ENCODE measurements around the gene TAS2R3. TPM values are rescaled to one million over a fixed set of nuclear protein-coding genes. Genes with fewer than 3 reads are reported as not detected.

The TAS2R3 gene
- total and polyA plus RNA-seq, 9 of the 15 experiments (the other 6 are each of a cell fraction or from before 2014, with no cell fraction given): 0.37 to 1.9 (median 1.2) TPM; not detected in 2

DNA sequence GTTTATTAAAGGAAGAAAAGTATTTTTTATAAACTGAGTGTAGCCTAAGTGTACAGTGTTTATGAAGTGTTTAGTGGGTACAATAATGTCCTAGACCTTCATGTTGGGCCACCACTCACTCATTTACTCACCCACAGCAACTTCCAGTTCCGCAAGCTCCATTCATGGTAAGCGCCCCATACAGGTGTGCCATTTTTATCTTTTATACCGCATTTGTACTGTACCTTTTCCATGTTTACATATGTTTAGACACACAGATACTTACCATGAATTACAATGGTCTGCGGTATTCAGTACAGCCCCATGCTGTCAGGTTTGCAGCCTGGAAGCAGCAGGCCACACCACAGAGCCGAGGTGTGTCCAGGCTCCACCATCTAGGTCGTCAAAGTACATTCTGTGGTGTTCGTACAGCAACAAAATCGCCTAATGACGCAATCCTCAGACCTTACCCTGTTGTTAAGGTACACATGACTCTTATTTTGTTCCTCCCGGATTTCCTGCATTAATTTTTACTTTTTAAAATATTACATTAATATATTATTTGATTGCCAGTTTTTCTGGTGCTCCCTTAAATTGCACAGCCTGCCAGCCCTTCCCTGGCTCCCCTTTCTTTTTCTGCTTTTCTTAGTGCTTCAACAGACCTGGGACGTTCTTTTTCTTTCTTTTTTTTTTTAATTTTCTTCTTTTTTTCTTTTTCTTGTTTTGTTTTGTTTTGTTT lies 26.6 kb upstream of the TAS2R3 start (continued):
- TF ChIP-seq, protein P1, sequence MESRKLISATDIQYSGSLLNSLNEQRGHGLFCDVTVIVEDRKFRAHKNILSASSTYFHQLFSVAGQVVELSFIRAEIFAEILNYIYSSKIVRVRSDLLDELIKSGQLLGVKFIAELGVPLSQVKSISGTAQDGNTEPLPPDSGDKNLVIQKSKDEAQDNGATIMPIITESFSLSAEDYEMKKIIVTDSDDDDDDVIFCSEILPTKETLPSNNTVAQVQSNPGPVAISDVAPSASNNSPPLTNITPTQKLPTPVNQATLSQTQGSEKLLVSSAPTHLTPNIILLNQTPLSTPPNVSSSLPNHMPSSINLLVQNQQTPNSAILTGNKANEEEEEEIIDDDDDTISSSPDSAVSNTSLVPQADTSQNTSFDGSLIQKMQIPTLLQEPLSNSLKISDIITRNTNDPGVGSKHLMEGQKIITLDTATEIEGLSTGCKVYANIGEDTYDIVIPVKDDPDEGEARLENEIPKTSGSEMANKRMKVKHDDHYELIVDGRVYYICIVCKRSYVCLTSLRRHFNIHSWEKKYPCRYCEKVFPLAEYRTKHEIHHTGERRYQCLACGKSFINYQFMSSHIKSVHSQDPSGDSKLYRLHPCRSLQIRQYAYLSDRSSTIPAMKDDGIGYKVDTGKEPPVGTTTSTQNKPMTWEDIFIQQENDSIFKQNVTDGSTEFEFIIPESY (CRISPR knock-in tag; IDR thresholded peaks at IDR 0.05): peak; percentile 95
- TF ChIP-seq MYNN (IDR thresholded peaks at IDR 0.05) (peak; percentile 83), MYNN (CRISPR knock-in tag; IDR thresholded peaks at IDR 0.05) (no peak), CHD1 (IDR thresholded peaks at IDR 0.05; ENCODE audit: low read length) (peak; percentile 86), SMARCE1 (IDR thresholded peaks at IDR 0.05) (peak; percentile 63; the same call in 1 of the 2 replicates), PHB2 (IDR thresholded peaks at IDR 0.05; ENCODE audit: low read depth) (0 out of 2 replicates have a peak, but pooled peaks have one; percentile 12), RBFOX2 (IDR thresholded peaks at IDR 0.05; ENCODE audit: low read depth, low read length) (0 out of 2 replicates have a peak, but pooled peaks have one; percentile 35), LARP7 (IDR thresholded peaks at IDR 0.05) (peak; percentile 94), RFX1 (IDR thresholded peaks at IDR 0.05) (peak; percentile 32; the same call in 1 of the 2 replicates), STAT5A (IDR thresholded peaks at IDR 0.05; ENCODE audit: borderline replicate concordance, low read length) (no peak), CREM (IDR thresholded peaks at IDR 0.05; ENCODE audit: low read depth) (peak; percentile 44; the same call in 1 of the 2 replicates)
- TF ChIP-seq, protein P2, sequence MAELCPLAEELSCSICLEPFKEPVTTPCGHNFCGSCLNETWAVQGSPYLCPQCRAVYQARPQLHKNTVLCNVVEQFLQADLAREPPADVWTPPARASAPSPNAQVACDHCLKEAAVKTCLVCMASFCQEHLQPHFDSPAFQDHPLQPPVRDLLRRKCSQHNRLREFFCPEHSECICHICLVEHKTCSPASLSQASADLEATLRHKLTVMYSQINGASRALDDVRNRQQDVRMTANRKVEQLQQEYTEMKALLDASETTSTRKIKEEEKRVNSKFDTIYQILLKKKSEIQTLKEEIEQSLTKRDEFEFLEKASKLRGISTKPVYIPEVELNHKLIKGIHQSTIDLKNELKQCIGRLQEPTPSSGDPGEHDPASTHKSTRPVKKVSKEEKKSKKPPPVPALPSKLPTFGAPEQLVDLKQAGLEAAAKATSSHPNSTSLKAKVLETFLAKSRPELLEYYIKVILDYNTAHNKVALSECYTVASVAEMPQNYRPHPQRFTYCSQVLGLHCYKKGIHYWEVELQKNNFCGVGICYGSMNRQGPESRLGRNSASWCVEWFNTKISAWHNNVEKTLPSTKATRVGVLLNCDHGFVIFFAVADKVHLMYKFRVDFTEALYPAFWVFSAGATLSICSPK (IDR thresholded peaks at IDR 0.05; ENCODE audit: borderline replicate concordance): peak; percentile 95; the same call in 1 of the 2 replicates
- TF ChIP-seq, protein P3, sequence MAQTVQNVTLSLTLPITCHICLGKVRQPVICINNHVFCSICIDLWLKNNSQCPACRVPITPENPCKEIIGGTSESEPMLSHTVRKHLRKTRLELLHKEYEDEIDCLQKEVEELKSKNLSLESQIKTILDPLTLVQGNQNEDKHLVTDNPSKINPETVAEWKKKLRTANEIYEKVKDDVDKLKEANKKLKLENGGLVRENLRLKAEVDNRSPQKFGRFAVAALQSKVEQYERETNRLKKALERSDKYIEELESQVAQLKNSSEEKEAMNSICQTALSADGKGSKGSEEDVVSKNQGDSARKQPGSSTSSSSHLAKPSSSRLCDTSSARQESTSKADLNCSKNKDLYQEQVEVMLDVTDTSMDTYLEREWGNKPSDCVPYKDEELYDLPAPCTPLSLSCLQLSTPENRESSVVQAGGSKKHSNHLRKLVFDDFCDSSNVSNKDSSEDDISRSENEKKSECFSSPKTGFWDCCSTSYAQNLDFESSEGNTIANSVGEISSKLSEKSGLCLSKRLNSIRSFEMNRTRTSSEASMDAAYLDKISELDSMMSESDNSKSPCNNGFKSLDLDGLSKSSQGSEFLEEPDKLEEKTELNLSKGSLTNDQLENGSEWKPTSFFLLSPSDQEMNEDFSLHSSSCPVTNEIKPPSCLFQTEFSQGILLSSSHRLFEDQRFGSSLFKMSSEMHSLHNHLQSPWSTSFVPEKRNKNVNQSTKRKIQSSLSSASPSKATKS (CRISPR knock-in tag; IDR thresholded peaks at IDR 0.05): no peak
- TF ChIP-seq, protein P4, sequence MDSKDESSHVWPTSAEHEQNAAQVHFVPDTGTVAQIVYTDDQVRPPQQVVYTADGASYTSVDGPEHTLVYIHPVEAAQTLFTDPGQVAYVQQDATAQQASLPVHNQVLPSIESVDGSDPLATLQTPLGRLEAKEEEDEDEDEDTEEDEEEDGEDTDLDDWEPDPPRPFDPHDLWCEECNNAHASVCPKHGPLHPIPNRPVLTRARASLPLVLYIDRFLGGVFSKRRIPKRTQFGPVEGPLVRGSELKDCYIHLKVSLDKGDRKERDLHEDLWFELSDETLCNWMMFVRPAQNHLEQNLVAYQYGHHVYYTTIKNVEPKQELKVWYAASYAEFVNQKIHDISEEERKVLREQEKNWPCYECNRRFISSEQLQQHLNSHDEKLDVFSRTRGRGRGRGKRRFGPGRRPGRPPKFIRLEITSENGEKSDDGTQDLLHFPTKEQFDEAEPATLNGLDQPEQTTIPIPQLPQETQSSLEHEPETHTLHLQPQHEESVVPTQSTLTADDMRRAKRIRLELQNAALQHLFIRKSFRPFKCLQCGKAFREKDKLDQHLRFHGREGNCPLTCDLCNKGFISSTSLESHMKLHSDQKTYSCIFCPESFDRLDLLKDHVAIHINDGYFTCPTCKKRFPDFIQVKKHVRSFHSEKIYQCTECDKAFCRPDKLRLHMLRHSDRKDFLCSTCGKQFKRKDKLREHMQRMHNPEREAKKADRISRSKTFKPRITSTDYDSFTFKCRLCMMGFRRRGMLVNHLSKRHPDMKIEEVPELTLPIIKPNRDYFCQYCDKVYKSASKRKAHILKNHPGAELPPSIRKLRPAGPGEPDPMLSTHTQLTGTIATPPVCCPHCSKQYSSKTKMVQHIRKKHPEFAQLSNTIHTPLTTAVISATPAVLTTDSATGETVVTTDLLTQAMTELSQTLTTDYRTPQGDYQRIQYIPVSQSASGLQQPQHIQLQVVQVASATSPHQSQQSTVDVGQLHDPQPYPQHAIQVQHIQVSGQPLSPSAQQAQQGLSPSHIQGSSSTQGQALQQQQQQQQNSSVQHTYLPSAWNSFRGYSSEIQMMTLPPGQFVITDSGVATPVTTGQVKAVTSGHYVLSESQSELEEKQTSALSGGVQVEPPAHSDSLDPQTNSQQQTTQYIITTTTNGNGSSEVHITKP (IDR thresholded peaks at IDR 0.05; ENCODE audit: partially characterized antibody): peak; percentile 18
- TF ChIP-seq, protein P5, sequence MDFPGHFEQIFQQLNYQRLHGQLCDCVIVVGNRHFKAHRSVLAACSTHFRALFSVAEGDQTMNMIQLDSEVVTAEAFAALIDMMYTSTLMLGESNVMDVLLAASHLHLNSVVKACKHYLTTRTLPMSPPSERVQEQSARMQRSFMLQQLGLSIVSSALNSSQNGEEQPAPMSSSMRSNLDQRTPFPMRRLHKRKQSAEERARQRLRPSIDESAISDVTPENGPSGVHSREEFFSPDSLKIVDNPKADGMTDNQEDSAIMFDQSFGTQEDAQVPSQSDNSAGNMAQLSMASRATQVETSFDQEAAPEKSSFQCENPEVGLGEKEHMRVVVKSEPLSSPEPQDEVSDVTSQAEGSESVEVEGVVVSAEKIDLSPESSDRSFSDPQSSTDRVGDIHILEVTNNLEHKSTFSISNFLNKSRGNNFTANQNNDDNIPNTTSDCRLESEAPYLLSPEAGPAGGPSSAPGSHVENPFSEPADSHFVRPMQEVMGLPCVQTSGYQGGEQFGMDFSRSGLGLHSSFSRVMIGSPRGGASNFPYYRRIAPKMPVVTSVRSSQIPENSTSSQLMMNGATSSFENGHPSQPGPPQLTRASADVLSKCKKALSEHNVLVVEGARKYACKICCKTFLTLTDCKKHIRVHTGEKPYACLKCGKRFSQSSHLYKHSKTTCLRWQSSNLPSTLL (IDR thresholded peaks at IDR 0.05): 0 out of 2 replicates have a peak, but pooled peaks have one; percentile 36
